ENCODE measurements around the gene CDK15.

GRCh38 chr2:201933792-201934237 is 127.5 kb downstream of the CDK15 start:
- TF ChIP-seq POLR2A (IDR thresholded peaks at IDR 0.05) = no peak
- TF ChIP-seq CTCF (IDR thresholded peaks at IDR 0.05) = no peak
